ENCODE results near the gene BATF2.
A peak's percentile ranks its signal among the peaks of the same experiment; 100 is the strongest.

- TF ChIP-seq MYC (IDR thresholded peaks at IDR 0.05; ENCODE audit: borderline replicate concordance, low read length) (no peak), FOSL2 (IDR thresholded peaks at IDR 0.05) (no peak), FOSL2 (CRISPR knock-in tag; IDR thresholded peaks at IDR 0.05) (no peak), JUN (IDR thresholded peaks at IDR 0.05) (no peak), EP300 (IDR thresholded peaks at IDR 0.05) (no peak), SMC3 (IDR thresholded peaks at IDR 0.05) (peak; percentile 59), POLR2A (IDR thresholded peaks at IDR 0.05; ENCODE audit: low read length) (no peak), HDAC2 (IDR thresholded peaks at IDR 0.05) (no peak), ESRRA (IDR thresholded peaks at IDR 0.05; ENCODE audit: borderline replicate concordance, low read length) (no peak), MAX (IDR thresholded peaks at IDR 0.05) (peak; percentile 45; the same call in 1 of the 2 replicates), HOXB13 (CRISPR knock-in tag; IDR thresholded peaks at IDR 0.05; ENCODE audit: low read depth) (no peak), CHD2 (IDR thresholded peaks at IDR 0.05; ENCODE audit: low read length, partially characterized antibody) (no peak)
- TF ChIP-seq, protein P1, sequence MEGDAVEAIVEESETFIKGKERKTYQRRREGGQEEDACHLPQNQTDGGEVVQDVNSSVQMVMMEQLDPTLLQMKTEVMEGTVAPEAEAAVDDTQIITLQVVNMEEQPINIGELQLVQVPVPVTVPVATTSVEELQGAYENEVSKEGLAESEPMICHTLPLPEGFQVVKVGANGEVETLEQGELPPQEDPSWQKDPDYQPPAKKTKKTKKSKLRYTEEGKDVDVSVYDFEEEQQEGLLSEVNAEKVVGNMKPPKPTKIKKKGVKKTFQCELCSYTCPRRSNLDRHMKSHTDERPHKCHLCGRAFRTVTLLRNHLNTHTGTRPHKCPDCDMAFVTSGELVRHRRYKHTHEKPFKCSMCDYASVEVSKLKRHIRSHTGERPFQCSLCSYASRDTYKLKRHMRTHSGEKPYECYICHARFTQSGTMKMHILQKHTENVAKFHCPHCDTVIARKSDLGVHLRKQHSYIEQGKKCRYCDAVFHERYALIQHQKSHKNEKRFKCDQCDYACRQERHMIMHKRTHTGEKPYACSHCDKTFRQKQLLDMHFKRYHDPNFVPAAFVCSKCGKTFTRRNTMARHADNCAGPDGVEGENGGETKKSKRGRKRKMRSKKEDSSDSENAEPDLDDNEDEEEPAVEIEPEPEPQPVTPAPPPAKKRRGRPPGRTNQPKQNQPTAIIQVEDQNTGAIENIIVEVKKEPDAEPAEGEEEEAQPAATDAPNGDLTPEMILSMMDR (IDR thresholded peaks at IDR 0.05): peak; percentile 49; the same call in 2 of the 3 replicates
- TF ChIP-seq, protein P2, sequence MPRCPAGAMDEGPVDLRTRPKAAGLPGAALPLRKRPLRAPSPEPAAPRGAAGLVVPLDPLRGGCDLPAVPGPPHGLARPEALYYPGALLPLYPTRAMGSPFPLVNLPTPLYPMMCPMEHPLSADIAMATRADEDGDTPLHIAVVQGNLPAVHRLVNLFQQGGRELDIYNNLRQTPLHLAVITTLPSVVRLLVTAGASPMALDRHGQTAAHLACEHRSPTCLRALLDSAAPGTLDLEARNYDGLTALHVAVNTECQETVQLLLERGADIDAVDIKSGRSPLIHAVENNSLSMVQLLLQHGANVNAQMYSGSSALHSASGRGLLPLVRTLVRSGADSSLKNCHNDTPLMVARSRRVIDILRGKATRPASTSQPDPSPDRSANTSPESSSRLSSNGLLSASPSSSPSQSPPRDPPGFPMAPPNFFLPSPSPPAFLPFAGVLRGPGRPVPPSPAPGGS (IDR thresholded peaks at IDR 0.05): no peak
Observed at GRCh38 chr11:64996710-64997380, at the start of gene BATF2.

All from A549 (cell line).